ENCODE results near the gene SLC17A5. TPM values are rescaled to one million over a fixed set of nuclear protein-coding genes. Genes with fewer than 3 reads are reported as not detected.
"Not testable (repeated sequence)": the region's sequence is repeated elsewhere in the genome, so short reads cannot be mapped to it uniquely, and the experiment has no call there.

The SLC17A5 gene
- total RNA-seq, 1 donor from 2014 or later = 4.9 TPM

DNA sequence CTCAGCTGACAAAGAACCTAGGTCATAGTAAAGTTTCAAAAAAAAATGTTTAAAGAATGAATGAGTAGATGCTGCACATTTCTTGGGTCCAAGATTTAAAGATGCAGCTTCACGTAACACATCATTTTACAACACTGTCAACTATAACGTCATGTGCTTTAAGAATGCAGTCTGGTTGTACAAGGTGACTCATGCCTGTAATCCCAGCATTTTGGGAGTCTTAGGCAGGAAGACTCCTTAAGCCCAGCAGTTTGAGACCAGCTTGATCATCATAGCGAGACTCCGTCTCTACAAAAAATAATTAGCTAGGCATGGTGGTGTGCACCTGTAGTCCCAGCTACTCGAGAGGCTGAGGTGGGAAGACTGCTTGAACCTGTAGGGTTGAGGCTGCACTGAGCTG, 21.9 kb downstream of the SLC17A5 start:
- intact Hi-C loops (cut with micrococcal nuclease) = no loop called here
- DNase-seq (no peak), ATAC-seq (no peak)

DNA sequence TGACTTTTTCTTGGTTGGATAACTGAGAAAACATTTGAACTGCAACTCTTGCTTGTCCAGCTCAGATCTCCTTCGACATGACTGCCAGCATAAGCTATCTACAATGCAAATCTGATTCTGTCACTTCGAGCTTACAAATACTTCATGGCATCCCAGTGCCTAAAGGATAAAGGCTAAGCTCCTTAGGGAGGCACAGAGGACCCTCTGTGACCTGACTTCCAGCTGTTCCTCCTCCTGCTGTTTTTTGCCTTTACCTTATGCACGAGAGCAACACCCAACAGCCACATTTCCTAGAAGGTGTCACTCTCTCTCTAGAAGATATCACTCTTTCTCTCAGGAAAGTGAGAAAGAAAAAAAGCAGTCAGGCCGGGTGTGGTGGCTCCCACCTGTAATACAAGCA, 23.4 kb downstream of the SLC17A5 start:
- ATAC-seq (no peak), DNase-seq (no peak)
- intact Hi-C loops (cut with micrococcal nuclease) = no loop called here

DNA sequence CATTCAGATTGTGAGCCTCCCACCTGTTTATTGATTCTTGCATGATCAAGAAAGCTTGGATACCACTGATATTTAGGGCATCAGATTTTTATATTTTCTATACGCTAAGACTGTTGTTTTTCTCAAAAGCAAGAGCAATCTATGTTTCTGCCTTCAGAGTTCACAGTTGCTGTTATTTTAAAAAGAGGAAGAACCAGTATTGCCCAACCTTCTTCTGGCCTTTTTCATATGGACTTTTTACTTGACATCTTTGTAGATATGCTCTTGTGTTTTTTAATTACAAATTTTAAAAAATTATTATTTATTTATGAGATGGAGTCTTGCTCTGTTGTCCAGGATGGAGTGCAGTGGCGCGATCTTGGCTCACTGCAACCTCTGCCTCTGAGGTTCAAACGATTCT, 28.9 kb downstream of the SLC17A5 start:
- DNase-seq (no peak), ATAC-seq (no peak)
- intact Hi-C loops (cut with micrococcal nuclease) = no loop called here

DNA sequence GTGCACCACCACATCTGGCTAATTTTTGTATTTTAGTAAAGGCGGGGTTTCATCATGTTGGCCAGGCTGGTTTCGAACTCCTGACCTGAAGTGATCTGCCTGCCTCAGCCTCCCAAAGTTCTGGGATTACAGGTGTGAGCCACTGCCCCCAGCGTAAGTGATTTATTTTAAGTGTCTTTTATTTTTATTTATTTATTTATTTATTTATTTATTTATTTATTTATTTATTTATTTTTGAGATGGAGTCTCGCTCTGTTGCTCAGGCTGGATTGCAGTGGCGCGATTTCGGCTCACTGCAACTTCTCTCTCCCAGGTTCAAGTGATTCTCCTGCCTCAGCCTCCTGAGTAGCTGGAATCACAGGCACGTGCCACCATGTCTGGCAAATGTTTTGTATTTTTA, 30.3 kb downstream of the SLC17A5 start:
- DNase-seq; ATAC-seq; intact Hi-C loops (cut with micrococcal nuclease): not testable (repeated sequence)

DNA sequence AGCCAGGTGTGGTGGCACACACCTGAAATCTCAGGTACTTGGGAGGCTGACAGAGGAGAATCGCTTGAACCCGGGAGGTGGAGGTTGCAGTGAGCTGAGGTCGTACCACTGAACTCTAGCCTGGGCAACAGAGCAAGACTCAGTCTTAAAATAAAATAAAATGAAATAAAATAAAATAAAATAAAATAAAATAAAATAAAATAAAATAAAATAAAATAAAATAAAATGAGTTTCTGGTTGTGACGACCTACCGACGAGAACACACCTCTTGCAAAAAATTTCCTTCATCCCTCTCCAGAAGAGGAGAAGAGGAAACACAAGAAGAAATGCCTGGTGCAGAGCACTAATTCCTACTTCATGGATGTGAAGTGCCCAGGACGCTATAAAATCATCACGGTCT, 35.7 kb downstream of the SLC17A5 start:
- intact Hi-C loops (cut with micrococcal nuclease); ATAC-seq; DNase-seq: not testable (repeated sequence)

DNA sequence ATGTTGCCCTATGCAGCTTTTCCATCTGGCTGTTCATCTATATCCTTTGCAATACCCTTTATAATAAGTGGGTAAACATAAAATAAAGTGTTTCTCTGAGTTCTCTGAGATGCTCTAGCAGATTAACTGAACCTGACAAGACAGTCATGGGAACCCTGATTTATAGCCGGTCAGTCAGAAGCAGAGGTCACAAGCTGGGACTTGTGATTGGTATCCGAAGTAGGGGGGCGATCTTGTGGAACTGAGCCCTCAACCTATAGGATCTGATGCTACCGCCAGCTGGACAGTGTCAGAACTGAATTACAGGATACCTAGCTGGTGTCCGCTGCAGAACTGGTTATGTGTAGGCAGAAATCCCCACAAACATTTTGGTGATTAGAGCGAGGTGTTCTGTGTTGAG, 39.0 kb downstream of the SLC17A5 start:
- ATAC-seq = no peak
- DNase-seq = no peak
- intact Hi-C loops (cut with micrococcal nuclease) = loop anchor here (5.0 kb wide), 1 partner anchor 98 kb away; no protein-coding TSS in a partner anchor

DNA sequence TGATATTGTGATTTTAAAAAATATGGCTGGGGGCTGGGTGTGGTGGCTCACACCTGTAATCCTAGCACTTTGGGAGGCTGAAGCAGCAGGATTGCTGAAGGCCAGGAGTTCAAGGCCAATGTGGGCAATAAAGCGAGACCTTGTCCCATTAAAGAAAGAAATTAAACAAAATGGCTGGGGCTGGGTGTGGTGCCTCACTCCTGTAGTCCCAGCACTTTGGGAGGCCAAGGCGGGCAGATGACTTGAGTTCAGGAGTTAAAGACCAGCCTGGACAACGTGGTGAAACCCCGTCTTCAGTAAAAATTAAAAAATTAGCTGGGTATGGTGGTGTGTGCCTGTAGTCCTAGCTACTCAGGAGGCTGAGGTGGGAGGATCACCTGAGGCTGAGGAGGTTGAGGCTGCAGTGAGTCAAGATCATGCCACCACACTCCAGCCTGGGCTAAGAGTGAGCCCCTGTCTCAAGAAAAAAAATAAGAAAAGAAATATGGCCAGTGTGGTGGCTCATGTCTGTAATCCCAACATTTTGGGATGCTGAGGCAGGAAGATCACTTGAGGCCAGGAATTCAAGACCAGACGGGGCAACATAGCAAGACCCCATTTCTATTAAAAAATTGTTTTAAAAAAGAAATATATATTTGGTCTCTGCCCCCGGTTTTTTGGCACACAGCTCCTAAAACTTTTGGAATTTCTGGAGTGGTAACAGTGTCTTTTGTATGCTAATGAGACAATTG, 39.8 kb downstream of the SLC17A5 start:
- DNase-seq (no peak), ATAC-seq (no peak)
- intact Hi-C loops (cut with micrococcal nuclease) = loop anchor here (5.0 kb wide), 1 partner anchor 97 kb away; no protein-coding TSS in a partner anchor

DNA sequence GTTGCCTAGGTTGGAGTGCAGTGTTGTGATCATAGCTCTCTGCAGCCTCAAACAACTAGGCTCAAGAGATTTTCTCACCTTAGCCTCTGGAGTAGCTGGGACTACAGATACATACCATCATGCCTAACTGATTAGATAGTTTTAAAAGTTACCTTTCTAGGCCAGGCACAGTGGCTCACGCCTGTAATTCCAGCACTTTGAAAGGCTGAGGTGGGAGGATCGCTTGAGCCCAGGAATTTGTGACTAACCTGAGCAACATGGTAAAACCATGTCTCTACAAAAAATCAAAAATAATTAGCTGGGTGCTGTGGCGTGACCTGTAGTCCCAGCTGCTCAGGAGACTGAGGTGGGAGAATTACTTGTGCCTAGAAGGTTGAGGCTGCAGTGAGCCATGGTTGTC, 41.2 kb downstream of the SLC17A5 start:
- DNase-seq (no peak), ATAC-seq (no peak)
- intact Hi-C loops (cut with micrococcal nuclease) = loop anchor here (5.0 kb wide), 1 partner anchor 95 kb away; no protein-coding TSS in a partner anchor

DNA sequence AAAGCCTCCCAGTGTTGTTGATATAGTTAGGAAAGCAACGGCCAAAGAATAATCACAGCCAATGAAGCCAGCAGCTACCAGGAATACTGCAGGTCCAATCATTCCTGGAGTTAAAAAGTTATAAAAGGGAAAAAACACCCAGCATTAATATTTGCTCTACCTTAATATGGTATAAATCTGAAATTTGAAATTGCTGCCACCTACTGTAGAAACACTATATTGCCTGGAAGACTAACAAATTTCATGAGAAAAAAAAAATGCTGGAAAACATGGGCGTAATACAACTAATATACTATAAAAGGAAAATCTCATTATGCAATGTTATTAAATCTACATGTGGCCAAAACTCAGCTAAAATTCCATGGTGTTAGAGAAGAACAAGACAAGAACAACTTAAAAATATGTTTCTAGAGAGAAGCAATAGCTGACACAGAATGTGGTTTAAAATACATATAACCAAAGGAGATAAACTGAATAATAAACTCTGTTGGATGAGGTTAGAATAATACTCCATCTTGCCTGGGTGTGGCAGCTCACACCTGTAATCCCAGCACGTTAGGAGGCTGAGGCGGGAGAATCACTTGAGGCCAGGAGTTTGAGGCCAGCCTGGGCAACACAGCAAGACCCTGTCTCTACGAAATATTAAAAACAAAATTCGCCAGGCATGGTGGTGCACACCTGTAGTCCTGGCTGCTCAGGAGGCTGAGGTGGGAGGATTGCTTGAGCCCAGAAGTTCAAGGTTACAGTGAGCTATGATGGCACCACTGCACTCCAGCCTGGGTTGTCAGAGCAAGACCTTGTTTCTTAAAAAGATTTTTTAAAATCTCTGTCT, 43.1 kb downstream of the SLC17A5 start:
- DNase-seq = no peak
- intact Hi-C loops (cut with micrococcal nuclease) = loop anchor here (5.0 kb wide), 1 partner anchor 93 kb away; no protein-coding TSS in a partner anchor
- peak; percentile 47 for ATAC-seq

DNA sequence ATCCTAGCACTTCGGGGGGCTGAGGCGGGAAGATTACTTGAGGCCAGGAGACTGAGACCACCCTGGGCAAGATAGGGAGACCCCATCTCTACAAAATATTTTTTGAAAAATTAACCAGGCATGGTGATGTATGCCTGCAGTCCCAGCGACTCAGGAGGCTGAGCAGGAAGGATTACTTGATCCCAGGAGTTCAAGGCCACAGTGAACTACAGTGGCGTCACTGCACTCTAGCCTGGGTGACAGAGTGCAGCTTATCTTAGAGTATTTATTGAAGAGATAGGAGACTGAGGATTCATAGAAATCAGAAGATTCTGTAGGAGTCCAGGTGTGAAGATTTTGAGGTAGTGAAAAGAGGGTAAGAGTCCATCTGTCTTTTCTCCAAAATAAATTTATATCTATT, 45.0 kb downstream of the SLC17A5 start:
- ATAC-seq (no peak), DNase-seq (no peak)
- intact Hi-C loops (cut with micrococcal nuclease) = no loop called here

DNA sequence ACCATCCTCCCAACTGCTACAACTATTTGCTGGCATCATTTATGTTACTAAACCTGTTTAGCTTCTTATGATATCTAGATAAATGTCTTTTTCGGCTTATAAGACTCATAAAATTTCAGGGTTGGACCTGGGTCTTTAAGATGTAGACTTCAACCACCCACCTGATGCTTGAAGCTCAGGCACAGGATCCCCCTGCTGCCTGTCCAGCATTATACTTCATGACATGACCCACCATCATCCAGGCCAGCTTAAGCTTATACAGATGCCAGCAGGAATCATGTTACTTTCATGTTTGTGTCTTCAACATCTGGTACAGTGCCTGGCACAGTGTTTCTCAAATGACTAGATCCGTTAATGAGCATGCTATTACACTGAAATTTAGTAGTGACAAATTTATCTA, 47.4 kb downstream of the SLC17A5 start:
- intact Hi-C loops (cut with micrococcal nuclease) = no loop called here
- ATAC-seq = no peak
- DNase-seq = no peak

DNA sequence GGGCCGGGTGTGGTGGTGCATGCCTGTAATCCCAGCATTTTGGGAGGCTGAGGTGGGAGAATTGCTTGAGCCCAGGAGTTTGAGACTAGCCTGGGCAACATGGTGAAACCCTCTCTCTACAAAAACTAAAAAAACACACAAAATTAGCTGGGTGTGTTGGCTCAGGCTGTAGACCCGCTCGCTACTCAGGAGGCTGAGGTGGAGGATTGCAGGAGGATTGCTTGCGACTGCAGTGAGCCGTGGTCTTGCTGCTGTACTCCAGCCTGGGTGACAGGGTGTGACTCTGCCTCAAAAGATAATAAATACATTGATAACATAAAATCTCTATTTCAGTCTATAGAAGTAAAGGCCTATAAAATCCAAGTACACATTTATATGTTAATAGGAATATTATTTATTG, 49.3 kb downstream of the SLC17A5 start:
- intact Hi-C loops (cut with micrococcal nuclease) = no loop called here
- DNase-seq = no peak
- ATAC-seq = no peak

DNA sequence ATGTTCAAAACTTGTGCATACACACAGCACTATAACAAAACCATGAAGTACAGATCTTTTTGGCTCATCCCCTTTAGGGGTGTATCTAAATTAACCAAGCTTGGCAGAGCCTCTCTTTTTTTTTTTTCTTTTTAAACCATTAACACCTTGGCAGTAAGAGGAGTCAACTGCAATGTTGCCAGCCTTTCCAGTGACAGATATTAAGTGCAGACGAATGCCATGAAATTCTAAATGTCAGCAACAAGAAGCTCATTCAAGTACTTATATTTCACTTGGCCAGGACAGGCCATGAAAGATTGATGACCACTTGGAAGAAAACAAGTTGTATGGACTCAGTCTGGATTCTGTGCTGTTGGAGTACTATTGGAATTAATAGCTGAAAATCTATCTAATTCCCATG, 49.8 kb downstream of the SLC17A5 start:
- intact Hi-C loops (cut with micrococcal nuclease) = no loop called here

DNA sequence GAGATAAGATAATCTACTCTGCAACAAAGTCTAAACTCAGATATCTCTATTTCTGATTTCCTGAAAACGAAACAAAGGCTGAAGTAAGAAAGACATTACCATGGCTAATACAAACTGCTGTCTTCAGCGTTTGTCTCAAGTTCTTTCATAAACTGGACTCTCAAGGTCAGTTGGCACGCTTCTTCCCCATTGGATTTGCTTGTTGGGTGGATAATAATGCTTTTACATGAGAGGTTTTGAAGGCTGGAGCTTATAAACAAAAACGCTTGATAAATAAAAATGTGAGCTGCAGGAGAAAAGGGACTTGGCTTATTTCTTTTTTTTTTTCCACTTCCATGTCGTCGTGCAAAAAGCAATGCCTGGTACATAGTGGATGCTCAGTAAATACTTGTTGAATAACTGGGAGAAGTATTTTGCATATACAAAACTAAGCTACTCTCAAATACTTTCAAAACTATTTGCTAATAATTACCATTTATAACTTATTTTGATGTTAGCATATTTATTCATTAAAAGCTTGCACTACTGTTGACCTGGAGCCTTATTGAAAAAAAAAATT, 67.3 kb downstream of the SLC17A5 start:
- intact Hi-C loops (cut with micrococcal nuclease) = no loop called here
- no peak for DNase-seq
- peak; percentile 67 for ATAC-seq

More for the DNA sequence above, 49.8 kb downstream of the SLC17A5 start:
- ATAC-seq (peak; percentile 93), DNase-seq (no peak)

DNA sequence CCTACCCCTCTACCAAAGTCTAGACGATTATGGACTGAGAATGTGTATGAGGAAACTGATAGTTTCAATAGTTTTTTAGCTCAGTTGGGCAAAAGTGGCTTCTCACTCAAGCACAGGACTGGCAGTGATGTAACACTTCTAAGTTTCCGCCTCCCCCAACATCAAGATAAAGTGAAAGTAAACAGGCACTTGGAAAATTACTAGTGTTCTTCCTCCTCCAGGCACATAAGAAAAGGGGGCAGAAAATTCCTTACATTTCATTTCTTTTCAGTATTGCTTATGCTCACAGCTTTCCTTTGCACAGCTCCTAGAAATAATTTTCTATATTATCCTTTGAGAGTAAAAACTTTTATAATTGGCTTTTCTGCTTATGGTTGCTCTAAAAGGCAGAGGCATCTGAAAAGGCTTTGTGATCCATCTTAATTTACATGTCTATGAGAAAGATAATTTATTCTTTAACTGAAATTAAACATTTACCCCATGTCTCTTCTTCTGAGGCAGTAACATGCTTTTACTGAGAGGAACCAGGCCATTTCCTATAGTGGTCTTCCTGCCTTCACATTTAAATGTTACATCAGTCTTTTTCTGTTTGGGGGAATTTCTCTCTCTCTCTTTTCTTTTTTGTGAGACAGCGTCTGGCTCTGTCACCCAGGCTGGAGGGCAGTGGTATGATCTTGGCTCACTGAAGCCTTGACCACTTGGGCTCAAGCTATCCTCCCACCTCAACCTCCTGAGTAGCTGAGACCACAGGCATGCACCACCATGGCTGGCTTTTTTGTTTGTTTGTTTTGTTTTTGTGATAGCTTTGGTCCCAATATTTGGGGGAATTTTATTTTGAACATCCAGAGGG, 68.0 kb downstream of the SLC17A5 start:
- ATAC-seq (peak; percentile 82), DNase-seq (no peak)
- intact Hi-C loops (cut with micrococcal nuclease) = no loop called here

DNA sequence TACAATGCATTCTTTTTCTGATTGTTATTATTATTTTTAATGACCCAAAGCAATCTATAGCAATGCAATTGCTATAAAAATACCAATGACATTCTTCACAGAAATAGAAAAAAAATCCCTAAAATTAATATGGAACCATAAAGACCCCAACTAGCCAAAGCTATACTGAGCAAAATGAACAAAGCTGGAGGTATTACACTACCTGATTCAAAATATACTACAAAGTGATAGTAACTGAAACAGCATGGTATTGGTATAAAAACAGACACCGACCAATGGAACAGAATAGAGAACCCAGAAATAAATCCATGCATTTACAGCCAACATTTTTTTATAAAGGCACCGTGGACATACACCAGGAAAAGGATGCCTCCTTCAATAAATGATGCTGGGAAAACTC, 72.5 kb downstream of the SLC17A5 start:
- intact Hi-C loops (cut with micrococcal nuclease) = no loop called here
- DNase-seq (no peak), ATAC-seq (no peak)

DNA sequence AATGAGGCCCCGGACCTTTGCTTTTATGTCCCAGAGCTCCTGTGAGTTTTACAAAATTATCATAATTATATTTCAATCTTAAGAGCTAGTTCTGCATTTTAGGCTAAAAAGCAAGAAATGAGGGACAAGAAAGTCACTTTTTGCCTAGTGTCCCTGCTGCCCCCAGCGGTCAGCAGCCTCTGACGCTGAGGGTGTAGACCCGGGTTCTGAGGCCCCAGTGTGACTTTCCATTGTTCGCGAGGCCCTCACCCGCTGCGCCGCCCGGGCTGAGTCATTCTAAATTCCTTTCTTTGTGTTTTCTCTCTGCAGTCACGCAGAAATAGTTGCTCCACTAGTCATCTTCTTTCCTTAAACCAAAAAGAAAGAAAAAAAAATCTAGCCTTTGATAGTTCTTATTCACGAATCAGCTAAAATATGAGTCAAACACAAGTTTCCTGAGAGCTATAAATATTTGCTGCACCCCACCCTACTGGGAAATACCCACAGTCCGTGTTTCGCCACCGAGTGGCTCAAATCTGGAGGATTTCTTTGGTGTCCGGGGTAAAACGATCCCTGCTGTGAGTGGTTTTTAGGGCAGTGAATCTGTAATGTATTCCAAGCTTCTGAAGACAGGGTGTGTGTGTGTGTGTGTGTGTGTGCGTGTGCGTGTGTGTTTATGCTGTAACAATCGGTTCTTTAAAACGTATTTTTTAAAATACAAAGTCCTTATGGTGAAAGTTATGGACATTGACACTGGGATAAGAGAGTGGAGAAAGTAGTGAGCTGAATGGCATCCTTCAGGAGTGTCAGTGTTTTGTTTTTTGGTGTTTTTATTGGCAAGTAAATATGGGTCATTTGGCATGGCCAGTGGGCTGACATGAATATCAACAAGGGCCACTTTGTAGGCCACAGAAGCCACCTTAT, 73.3 kb downstream of the SLC17A5 start:
- intact Hi-C loops (cut with micrococcal nuclease) = no loop called here
- ATAC-seq (peak; percentile 93), DNase-seq (peak; percentile 82)

DNA sequence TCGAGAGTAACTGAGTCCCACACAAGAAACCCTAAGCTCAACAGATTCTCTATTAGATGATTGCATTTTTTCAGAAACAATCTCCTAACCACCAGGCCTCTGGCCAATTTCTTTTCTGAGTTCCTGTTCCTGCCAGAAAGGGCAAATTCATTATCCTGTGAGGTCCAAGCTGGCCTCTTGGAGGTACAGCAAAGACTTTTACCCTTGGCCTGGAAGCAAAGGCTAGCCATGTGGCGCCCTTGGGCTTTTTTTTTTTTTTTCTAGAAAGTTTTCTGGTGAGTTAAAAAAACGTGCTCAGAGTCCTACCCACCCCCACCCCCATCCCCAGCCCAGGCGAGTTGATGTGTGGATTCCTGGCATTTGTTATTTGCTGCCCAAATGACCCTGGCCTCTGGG, 73.9 kb downstream of the SLC17A5 start:
- ATAC-seq (peak; percentile 73), DNase-seq (no peak)
- intact Hi-C loops (cut with micrococcal nuclease) = no loop called here
